Osteoblast (primary cell): ENCODE data around the gene CCDC66. TPM values are rescaled to one million over a fixed set of nuclear protein-coding genes. Genes with fewer than 3 reads are reported as not detected.

ENCODE experiments used
- DNase-seq: peaks from one replicate; pipeline ENCODE4 v3.0.0; 2011; ENCODE audit warnings: low spot score, mixed read lengths; ENCODE audit not compliant: insufficient read length; ENCODE audit errors: missing footprints
- H2AFZ ChIP-seq: 2 replicates; pipeline ENCODE4 v1.6.0; 2011; ENCODE audit warnings: mild to moderate bottlenecking, low read length
- H3K27ac ChIP-seq: 2 replicates; pipeline ENCODE4 v1.5.1; 2011; ENCODE audit warnings: mild to moderate bottlenecking, low read depth, low read length, moderate library complexity
- H3K27me3 ChIP-seq: 2 replicates; pipeline ENCODE4 v1.6.0; 2012; ENCODE audit warnings: mild to moderate bottlenecking, control low read depth, inconsistent platforms, low read length, moderate library complexity; ENCODE audit not compliant: insufficient read depth
- H3K36me3 ChIP-seq: 2 replicates; pipeline ENCODE4 v1.5.1; 2011; ENCODE audit warnings: mild to moderate bottlenecking, low read length, control low read depth, moderate library complexity; ENCODE audit not compliant: insufficient read depth
- H3K4me1 ChIP-seq: 2 replicates; pipeline ENCODE4 v1.5.1; 2011; ENCODE audit warnings: mild to moderate bottlenecking, low read length, control low read depth, moderate library complexity; ENCODE audit not compliant: insufficient read depth
- H3K4me2 ChIP-seq: 2 replicates; pipeline ENCODE4 v1.6.0; 2011; ENCODE audit warnings: mild to moderate bottlenecking, low read length; ENCODE audit not compliant: insufficient read depth
- H3K4me3 ChIP-seq: fragments of 200-600 bp; sonication (generic); 3 replicates; pipeline ENCODE4 v1.5.1; 2012; ENCODE audit warnings: mild to moderate bottlenecking, low read length, inconsistent platforms; ENCODE audit not compliant: insufficient read depth
- H3K79me2 ChIP-seq: 2 replicates; pipeline ENCODE4 v1.6.0; 2012; ENCODE audit warnings: mild to moderate bottlenecking, low read length, control low read depth, inconsistent platforms; ENCODE audit not compliant: insufficient read depth
- H3K9me3 ChIP-seq: 2 replicates; pipeline ENCODE4 v1.5.1; 2011; ENCODE audit warnings: low read depth, low read length, control low read depth
- H4K20me1 ChIP-seq: 2 replicates; pipeline ENCODE4 v1.6.0; 2012; ENCODE audit warnings: mild to moderate bottlenecking, low read length, control low read depth; ENCODE audit not compliant: insufficient read depth
- total RNA-seq: library from RNA; depleted of rRNA; stranded (reverse); fragments of >200 nt; gene quantifications from 2 replicates; pipeline ENCODE4 v1.2.3, GENCODE V29; 2012
- TF ChIP-seq, protein P1 (sequence below): IDR thresholded peaks from 2 replicates; pipeline ENCODE4 v1.5.1; 2011; ENCODE audit warnings: mild to moderate bottlenecking, low read depth, low read length, moderate library complexity; ENCODE audit errors: extremely low read depth

CCDC66 gene
- total RNA-seq, 1 donor = 34.7 TPM

DNA sequence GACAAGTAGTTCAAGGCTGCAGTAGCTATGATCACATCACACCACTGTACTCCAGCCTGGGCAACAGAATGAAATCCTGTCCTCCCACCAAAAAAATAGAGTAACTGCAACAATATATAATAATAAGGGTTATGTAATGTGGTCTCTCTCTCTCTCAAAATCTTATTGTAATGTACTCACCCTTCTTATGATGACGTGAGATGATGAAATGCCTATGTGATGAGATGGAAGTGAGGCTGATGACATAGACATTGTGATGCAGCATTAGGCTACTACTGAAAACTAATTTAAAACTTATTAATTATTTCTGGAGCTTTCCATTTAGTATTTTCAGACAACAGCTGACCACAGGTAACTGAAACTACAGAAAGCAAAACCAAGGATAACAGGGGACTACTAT lies 98.7 kb downstream of the CCDC66 start:
- Histone ChIP-seq H4K20me1 (peaks cover 4% of the 10 kb centered on the region), H3K36me3 (peaks cover 48% of the 10 kb centered on the region), H3K4me2 (no peak overlapping the region), H3K9me3 (no peaks in the 10 kb centered on the region), H3K27ac (no peak overlapping the region), H3K4me1 (no peaks in the 10 kb centered on the region), H3K4me3 (no peak overlapping the region), H3K27me3 (no peaks in the 10 kb centered on the region), H3K79me2 (peaks cover 54% of the 10 kb centered on the region), H2AFZ (no peak overlapping the region)
- no peak for DNase-seq
- TF ChIP-seq, protein P1, sequence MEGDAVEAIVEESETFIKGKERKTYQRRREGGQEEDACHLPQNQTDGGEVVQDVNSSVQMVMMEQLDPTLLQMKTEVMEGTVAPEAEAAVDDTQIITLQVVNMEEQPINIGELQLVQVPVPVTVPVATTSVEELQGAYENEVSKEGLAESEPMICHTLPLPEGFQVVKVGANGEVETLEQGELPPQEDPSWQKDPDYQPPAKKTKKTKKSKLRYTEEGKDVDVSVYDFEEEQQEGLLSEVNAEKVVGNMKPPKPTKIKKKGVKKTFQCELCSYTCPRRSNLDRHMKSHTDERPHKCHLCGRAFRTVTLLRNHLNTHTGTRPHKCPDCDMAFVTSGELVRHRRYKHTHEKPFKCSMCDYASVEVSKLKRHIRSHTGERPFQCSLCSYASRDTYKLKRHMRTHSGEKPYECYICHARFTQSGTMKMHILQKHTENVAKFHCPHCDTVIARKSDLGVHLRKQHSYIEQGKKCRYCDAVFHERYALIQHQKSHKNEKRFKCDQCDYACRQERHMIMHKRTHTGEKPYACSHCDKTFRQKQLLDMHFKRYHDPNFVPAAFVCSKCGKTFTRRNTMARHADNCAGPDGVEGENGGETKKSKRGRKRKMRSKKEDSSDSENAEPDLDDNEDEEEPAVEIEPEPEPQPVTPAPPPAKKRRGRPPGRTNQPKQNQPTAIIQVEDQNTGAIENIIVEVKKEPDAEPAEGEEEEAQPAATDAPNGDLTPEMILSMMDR = no peak

DNA sequence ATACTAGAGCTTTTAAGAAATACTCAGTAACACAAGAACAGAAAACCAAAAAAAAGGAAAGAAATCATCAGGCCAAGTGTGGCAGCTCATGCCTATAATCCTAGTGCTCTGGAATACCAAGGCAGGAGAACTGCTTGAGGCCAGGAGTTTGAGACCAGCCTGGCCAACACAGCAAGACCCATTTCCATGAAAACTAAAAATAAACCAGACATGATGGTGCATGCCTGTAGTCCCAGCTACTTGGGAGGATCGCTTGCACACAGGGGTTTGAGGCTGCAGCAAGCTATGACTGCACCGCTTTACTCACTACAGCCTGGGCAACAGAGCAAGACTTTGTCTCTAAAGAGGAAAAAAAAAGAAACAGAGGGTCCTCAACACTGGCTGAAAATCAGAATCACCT lies 107.8 kb downstream of the CCDC66 start:
- Histone ChIP-seq H3K27me3 (no peaks in the 10 kb centered on the region), H3K4me1 (no peaks in the 10 kb centered on the region), H3K79me2 (no peaks in the 10 kb centered on the region), H4K20me1 (no peaks in the 10 kb centered on the region), H3K4me2 (no peak overlapping the region), H3K9me3 (no peaks in the 10 kb centered on the region), H2AFZ (no peak overlapping the region), H3K36me3 (peaks cover 54% of the 10 kb centered on the region), H3K27ac (no peak overlapping the region), H3K4me3 (no peak overlapping the region)
- DNase-seq = no peak
- TF ChIP-seq, protein P1 = no peak

DNA sequence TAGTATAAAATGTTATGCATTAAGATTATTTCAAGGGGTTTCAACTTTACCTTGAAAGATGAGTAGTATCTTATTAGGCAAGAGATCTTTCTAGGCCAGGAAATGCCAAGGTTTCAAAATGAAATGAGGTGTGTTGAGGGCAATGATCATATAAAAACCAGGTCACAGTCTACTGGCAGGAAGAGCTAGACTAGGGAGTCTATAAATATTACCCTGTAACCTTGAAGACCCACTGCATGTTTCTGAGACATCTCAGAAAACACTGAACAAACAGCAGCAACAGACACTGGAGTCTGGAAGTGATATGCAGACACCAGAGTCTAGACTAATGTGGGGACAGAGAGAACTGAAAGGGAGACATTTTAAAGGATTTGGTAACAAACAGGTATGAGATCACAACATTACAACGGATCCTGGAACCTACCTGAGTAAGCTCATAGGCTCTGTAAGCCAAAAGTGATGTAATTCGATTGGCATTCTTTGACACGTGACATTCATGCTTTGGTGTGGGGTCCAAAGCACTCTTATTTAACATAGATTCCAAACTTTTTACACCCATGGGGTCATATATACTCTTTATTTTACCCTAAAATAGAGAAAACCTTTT lies 111.1 kb downstream of the CCDC66 start:
- no peak overlapping the region for H3K4me3 ChIP-seq

More for the DNA sequence above, 111.1 kb downstream of the CCDC66 start:
- Histone ChIP-seq H3K27ac (no peak overlapping the region), H3K36me3 (peaks cover 54% of the 10 kb centered on the region), H3K4me1 (no peaks in the 10 kb centered on the region), H3K79me2 (no peaks in the 10 kb centered on the region), H3K9me3 (no peaks in the 10 kb centered on the region), H4K20me1 (no peaks in the 10 kb centered on the region), H2AFZ (no peak overlapping the region), H3K27me3 (no peaks in the 10 kb centered on the region), H3K4me2 (no peak overlapping the region)
- no peak for DNase-seq
- TF ChIP-seq, protein P1 = no peak

Other genes starting within 250 kb of the CCDC66 start
- gene ERC2, start 88.7 kb upstream of the CCDC66 start, total RNA-seq = 0.36 TPM in 1 of 2 replicates, not detected in the other
- gene TASOR, start 126.1 kb downstream of the CCDC66 start, total RNA-seq = 65.4 and 65.5 TPM in 2 replicates
- 21.7 and 22.7 TPM in 2 replicates for gene ARHGEF3, start 244.8 kb downstream of the CCDC66 start, total RNA-seq